C4-2B (cell line): ENCODE results near the gene SHISA6.

Experiments
- H3K27ac ChIP-seq: fragments of 450-650 bp; 2 replicates; pipeline ENCODE4 v1.5.1; 2017
- ZFX ChIP-seq: fragments of 450-650 bp; IDR thresholded peaks from 2 replicates; pipeline ENCODE4 v1.6.1; 2017
- TF ChIP-seq, protein P1 (sequence below): fragments of 450-650 bp; conservative IDR thresholded peaks from 2 replicates; pipeline ENCODE4 v1.5.1; 2017; ENCODE audit warnings: mild to moderate bottlenecking

Gene SHISA6

DNA sequence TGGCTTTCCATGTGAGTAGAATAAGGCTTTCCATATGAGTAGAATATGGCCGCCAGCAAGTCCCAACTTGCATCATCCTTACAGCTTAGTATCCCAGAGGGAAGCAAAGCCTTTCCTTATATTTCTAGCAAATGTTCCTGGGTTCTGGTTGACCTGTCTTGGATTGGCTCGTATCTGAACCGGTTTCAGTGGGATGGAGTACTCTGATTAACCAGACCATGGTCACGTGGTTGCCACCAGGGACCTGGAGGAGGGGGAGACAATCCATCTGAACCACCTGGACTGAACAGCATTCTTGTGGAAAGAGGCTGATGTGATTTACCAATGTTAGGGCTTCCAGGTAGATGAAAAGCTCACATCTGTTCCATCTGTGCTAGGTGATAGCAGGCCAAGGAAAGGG, 89.0 kb downstream of the SHISA6 start:
- H3K27ac ChIP-seq = no peak overlapping the region
- no peak for TF ChIP-seq ZFX
- TF ChIP-seq, protein P1, sequence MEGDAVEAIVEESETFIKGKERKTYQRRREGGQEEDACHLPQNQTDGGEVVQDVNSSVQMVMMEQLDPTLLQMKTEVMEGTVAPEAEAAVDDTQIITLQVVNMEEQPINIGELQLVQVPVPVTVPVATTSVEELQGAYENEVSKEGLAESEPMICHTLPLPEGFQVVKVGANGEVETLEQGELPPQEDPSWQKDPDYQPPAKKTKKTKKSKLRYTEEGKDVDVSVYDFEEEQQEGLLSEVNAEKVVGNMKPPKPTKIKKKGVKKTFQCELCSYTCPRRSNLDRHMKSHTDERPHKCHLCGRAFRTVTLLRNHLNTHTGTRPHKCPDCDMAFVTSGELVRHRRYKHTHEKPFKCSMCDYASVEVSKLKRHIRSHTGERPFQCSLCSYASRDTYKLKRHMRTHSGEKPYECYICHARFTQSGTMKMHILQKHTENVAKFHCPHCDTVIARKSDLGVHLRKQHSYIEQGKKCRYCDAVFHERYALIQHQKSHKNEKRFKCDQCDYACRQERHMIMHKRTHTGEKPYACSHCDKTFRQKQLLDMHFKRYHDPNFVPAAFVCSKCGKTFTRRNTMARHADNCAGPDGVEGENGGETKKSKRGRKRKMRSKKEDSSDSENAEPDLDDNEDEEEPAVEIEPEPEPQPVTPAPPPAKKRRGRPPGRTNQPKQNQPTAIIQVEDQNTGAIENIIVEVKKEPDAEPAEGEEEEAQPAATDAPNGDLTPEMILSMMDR = no peak

DNA sequence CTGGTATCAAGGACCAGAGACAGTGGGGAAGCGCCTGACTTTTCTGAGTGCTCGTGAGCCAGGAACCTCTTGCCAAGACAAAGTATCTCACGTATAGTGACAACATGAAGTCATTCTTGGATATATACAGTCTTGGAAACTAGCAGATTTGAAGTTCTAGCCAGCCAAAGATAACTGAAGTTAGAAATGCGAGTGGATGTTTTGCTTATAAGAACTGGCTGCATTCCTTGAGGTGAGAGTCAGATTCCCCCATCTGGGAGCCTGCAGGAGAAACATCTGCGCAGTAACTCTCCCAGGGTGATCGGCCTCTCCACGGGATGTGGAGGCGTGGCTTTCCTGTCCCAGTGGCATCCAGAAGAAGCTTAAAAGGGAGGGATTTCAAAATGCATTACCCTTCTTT, 89.8 kb downstream of the SHISA6 start:
- no peak overlapping the region for H3K27ac ChIP-seq
- TF ChIP-seq, protein P1 = no peak
- TF ChIP-seq ZFX = no peak

DNA sequence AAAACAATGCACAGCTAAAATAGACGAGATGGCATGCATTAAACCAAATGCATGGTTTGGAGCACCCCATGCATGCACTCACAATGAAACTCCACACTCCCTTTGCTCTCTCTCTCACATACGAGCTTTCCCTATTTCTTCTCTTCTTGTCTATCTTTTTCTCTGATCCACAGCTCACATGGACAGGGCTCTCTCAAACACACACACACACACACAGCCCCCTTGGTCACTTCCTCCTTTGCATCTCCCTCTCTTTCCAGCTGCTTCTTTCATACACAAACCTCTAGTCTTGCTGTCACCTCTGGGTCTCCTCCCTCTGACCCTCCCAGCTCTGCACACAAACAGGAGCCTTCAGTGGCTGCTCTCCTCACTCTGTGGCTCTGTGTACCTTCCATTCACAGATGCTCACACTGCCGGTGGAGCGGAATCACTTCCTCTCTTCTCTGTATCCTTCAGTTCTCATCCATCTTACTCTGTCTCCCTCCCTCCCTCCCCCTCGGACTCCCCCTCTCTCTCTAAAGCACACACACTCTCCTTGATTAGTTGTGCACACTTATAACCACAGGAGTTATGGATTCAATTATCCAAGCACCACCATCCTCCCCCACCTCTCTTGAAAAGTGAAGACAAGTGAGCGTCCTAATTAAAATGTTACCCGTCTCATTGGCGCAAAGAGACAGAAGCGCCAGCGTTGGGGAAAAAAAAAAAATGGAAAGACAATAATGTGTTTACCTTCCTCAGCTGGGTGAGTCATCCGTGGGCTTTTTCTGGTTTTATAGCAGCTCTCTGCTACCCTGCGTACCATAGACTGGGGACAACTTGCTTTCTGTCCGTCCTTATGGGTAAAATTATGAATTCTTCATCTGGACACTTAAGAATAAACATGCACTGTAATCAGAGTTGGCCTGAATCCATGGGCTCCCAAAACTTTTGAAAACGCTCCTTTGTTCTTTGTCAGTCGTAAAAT, 90.8 kb downstream of the SHISA6 start:
- TF ChIP-seq, protein P1 = no peak
- no peak for TF ChIP-seq ZFX
- H3K27ac ChIP-seq = no peak overlapping the region

DNA sequence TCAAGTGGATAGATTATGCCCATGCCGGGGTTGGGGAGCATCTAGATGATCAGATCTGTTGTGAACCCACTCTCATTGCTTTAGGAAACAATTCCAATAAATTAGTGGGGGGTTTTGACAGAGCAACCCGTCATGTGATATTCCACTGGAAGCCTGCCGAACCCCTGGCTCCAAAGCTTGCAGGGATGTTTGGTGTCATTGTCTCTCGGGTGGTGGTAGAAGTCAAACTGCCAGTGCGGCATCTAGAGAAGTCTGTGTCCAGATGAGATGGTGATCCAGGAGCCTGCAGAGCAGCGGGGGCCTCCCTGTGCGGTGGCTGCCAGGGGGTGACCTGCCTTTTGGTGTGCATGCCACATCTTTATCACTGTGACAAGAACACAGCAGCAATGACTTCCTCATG, 91.7 kb downstream of the SHISA6 start:
- no peak overlapping the region for H3K27ac ChIP-seq
- TF ChIP-seq ZFX = no peak
- TF ChIP-seq, protein P1 = no peak

DNA sequence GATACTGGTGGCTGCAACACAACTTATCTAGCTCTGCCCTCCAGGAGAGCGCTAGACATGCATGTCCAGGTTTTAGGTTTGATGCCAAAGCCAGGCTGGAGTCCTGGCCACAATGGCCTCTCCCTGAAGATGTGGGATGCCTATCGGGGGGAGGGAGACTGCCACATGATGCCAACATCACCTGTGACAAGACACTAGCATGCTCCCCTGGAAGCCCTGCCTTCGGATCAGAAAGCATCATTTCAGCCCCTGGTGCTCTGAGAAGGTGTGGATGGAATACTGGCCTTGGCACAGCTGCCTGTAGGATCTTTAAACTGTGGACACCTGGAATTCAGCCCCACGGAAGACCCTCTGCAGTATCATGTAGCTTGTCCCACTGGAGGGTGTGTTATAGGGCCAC, 93.5 kb downstream of the SHISA6 start:
- H3K27ac ChIP-seq = no peak overlapping the region
- TF ChIP-seq, protein P1 = no peak
- TF ChIP-seq ZFX = no peak

DNA sequence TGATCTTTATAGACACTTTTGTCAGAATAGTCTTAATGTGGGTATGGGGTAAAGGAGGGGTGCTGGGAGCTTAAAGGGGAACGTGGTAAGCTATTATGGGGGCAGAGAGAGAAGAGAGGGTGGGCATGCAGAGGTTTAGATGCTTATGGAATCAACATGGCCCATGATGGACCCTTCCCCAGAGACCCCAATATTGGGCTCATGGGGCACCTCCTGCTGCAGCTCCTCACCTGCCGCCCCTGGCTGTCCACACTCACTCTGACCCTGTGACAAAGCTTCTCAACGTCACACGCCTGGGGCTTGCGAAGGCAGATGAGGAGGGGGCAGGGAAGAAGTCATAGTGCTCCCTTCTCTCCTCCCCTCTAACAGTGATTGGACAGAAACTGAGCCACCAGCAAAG, 95.3 kb downstream of the SHISA6 start:
- no peak overlapping the region for H3K27ac ChIP-seq
- TF ChIP-seq, protein P1 = no peak
- no peak for TF ChIP-seq ZFX

DNA sequence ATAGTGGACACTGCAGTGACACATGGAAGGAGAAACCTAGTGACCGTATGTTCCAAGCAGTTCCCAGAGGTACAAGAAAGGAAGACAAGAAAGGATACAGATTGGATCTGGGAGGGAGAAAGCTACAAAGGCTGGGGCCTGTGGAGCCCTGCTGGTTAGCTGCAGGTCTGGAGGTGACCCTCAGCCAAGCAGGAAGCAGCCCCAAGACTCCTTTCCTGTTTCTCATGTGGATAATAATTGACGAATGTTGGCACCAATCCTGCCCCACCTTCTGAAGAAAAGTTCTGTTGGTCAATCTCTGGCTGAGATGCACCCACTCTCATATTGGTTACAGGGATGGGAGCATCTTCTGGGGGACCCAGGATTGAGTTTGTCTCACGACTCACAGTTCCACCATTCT, 99.8 kb downstream of the SHISA6 start:
- TF ChIP-seq, protein P1 = no peak
- TF ChIP-seq ZFX = no peak
- H3K27ac ChIP-seq = no peak overlapping the region
